ENCODE measurements around the gene SUMF1. TPM values are rescaled to one million over a fixed set of nuclear protein-coding genes. Genes with fewer than 3 reads are reported as not detected.

SUMF1 gene
- total and polyA plus RNA-seq, 2 of the 4 experiments (the other 2 are of a cell fraction), result 26.3 to 38.4 TPM

DNA sequence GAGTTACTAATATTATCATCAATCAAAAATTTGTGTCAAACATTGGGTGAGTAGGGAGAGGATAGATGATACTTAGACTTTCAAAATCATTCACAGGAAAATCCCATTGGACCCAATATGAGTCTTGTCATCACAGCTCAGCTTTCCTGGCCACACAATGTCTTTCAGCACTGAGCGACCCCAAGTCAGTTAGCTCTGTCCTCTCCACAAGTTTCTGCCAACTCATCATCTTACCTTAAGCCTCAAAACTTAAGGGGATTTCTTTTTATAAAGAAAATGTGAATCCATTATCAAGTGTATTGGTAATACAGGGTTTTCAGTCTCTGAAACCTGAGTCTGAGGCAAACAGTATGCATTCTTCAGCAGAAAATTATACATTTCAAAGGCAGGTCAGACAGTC lies 55.8 kb downstream of the SUMF1 start:
- no peak overlapping the region for H2AK9ac ChIP-seq (replicated peaks; ENCODE audit: low read depth, low read length, poor library complexity)
- dilution Hi-C loops (cut with HindIII; ENCODE audit: low sequenced_read_pairs, unreplicated experiment), result no loop called here
- H3K9me1 ChIP-seq (ENCODE audit: insufficient read depth, low read length), result no peaks in the 10 kb centered on the region
- no peak overlapping the region for H3K18ac ChIP-seq (ENCODE audit: low read depth, low read length)
- no peaks in the 10 kb centered on the region for H3K36me3 ChIP-seq (ENCODE audit: control insufficient read depth, insufficient read depth, low read length)
- peaks cover 2% of the 10 kb centered on the region; the same call in 1 of the 2 replicates for H3K4me1 ChIP-seq (ENCODE audit: control insufficient read depth, insufficient read depth, low read length)
- H4K5ac ChIP-seq (ENCODE audit: low read depth, low read length), result no peak overlapping the region
- no peak overlapping the region for H3K4me3 ChIP-seq (ENCODE audit: insufficient read depth, low read depth, low read length)
- H3K27me3 ChIP-seq (ENCODE audit: control insufficient read depth, insufficient read depth, low read length), result no peaks in the 10 kb centered on the region
- intact Hi-C loops (cut with micrococcal nuclease), result no loop called here
- H4K91ac ChIP-seq (ENCODE audit: insufficient read depth, low read depth, low read length), result no peak overlapping the region
- no peak overlapping the region for H2AFZ ChIP-seq (replicated peaks; ENCODE audit: low read length, poor library complexity)
- no peak overlapping the region for H3K4ac ChIP-seq (ENCODE audit: low read depth, low read length)
- in situ Hi-C loops (cut with MboI; ENCODE audit: low sequenced_read_pairs), result no loop called here
- POLR2A ChIA-PET (ENCODE audit: unreplicated experiment), result no interaction called here
- DNase-seq (no peak), ATAC-seq (ENCODE audit: low read depth) (no peak)
- CTCF ChIA-PET, result interaction anchor here (0.7 kb wide), 1 partner anchor 62 kb away, joined by 3 read pairs; no protein-coding TSS in a partner anchor
- H2BK120ac ChIP-seq (ENCODE audit: low read depth, low read length), result no peak overlapping the region
- H4K20me1 ChIP-seq (ENCODE audit: insufficient read depth, low read length), result no peaks in the 10 kb centered on the region
- H3K27ac ChIP-seq (ENCODE audit: insufficient read depth, low read length), result no peak overlapping the region
- H4K8ac ChIP-seq (ENCODE audit: low read depth in 2 of 2, low read length in 2 of 2), result no peak overlapping the region
- BruUV-seq (replicated peaks), result no TSS peak
- no peak overlapping the region for H2AK5ac ChIP-seq (ENCODE audit: low read depth, low read length)
- H3K79me1 ChIP-seq (ENCODE audit: low read depth in 1 of 2, low read length in 2 of 2), result no peaks in the 10 kb centered on the region
- H3K56ac ChIP-seq (ENCODE audit: extremely low read depth, insufficient read depth, low read length), result no peak overlapping the region
- no peak overlapping the region for H2BK5ac ChIP-seq (ENCODE audit: low read depth, low read length, poor library complexity, severe bottlenecking)
- H3K9ac ChIP-seq (ENCODE audit: low read depth, low read length), result no peak overlapping the region
- no peak overlapping the region for H3K14ac ChIP-seq (replicated peaks; ENCODE audit: low read depth, low read length)
- H3K4me2 ChIP-seq (ENCODE audit: low read depth, low read length), result no peak overlapping the region
- no CpG with 5 or more reads among the region's 1 CpG for WGBS, 2 experiments (ENCODE audit: extremely low coverage in 2 of 2, insufficient read length in 1 of 2)
- no peak overlapping the region for H2BK20ac ChIP-seq (ENCODE audit: low read depth, low read length)
- no peaks in the 10 kb centered on the region for H3K9me3 ChIP-seq (ENCODE audit: control insufficient read depth, insufficient read depth, low read length)
- TF ChIP-seq MAZ (IDR thresholded peaks at IDR 0.05; ENCODE audit: borderline replicate concordance, low read depth, low read length), result no peak
- TF ChIP-seq BHLHE40 (IDR thresholded peaks at IDR 0.05; ENCODE audit: low read depth, low read length), result no peak
- no peak for TF ChIP-seq CHD1 (IDR thresholded peaks at IDR 0.05; ENCODE audit: low read depth, low read length)
- no peak for TF ChIP-seq CEBPB (IDR thresholded peaks at IDR 0.05; ENCODE audit: low read depth, low read length)
- no peak for TF ChIP-seq RCOR1 (IDR thresholded peaks at IDR 0.05; ENCODE audit: insufficient replicate concordance, low read length)
- TF ChIP-seq, protein P1, sequence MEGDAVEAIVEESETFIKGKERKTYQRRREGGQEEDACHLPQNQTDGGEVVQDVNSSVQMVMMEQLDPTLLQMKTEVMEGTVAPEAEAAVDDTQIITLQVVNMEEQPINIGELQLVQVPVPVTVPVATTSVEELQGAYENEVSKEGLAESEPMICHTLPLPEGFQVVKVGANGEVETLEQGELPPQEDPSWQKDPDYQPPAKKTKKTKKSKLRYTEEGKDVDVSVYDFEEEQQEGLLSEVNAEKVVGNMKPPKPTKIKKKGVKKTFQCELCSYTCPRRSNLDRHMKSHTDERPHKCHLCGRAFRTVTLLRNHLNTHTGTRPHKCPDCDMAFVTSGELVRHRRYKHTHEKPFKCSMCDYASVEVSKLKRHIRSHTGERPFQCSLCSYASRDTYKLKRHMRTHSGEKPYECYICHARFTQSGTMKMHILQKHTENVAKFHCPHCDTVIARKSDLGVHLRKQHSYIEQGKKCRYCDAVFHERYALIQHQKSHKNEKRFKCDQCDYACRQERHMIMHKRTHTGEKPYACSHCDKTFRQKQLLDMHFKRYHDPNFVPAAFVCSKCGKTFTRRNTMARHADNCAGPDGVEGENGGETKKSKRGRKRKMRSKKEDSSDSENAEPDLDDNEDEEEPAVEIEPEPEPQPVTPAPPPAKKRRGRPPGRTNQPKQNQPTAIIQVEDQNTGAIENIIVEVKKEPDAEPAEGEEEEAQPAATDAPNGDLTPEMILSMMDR (conservative IDR thresholded peaks at IDR 0.05; ENCODE audit: low read depth, low read length), result no peak
- TF ChIP-seq, protein P2, sequence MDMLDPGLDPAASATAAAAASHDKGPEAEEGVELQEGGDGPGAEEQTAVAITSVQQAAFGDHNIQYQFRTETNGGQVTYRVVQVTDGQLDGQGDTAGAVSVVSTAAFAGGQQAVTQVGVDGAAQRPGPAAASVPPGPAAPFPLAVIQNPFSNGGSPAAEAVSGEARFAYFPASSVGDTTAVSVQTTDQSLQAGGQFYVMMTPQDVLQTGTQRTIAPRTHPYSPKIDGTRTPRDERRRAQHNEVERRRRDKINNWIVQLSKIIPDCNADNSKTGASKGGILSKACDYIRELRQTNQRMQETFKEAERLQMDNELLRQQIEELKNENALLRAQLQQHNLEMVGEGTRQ (IDR thresholded peaks at IDR 0.05; ENCODE audit: low read depth, low read length), result no peak
- TF ChIP-seq NFE2L2 (IDR thresholded peaks at IDR 0.05; ENCODE audit: low read depth, low read length), result no peak
- no peak for TF ChIP-seq MXI1 (IDR thresholded peaks at IDR 0.05; ENCODE audit: borderline replicate concordance, low read depth, low read length)
- no peak for TF ChIP-seq RFX5 (IDR thresholded peaks at IDR 0.05; ENCODE audit: low read depth, low read length)
- no peak for TF ChIP-seq MAFK (IDR thresholded peaks at IDR 0.05; ENCODE audit: low read depth, low read length)
- TF ChIP-seq POLR2A (IDR thresholded peaks at IDR 0.05; ENCODE audit: low read depth, low read length), result no peak
- TF ChIP-seq RAD21 (IDR thresholded peaks at IDR 0.05; ENCODE audit: low read length), result no peak
- no peak for TF ChIP-seq FOS (IDR thresholded peaks at IDR 0.05; ENCODE audit: low read depth, low read length)
- TF ChIP-seq, protein P3, sequence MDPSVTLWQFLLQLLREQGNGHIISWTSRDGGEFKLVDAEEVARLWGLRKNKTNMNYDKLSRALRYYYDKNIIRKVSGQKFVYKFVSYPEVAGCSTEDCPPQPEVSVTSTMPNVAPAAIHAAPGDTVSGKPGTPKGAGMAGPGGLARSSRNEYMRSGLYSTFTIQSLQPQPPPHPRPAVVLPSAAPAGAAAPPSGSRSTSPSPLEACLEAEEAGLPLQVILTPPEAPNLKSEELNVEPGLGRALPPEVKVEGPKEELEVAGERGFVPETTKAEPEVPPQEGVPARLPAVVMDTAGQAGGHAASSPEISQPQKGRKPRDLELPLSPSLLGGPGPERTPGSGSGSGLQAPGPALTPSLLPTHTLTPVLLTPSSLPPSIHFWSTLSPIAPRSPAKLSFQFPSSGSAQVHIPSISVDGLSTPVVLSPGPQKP (IDR thresholded peaks at IDR 0.05; ENCODE audit: borderline replicate concordance, low read depth, low read length), result no peak
- TF ChIP-seq SMC3 (IDR thresholded peaks at IDR 0.05; ENCODE audit: low read depth, low read length), result no peak
- H3K23ac ChIP-seq (ENCODE audit: low read depth, low read length), result no peak overlapping the region
- no peak overlapping the region for H2BK15ac ChIP-seq (ENCODE audit: low read depth, low read length)
